HG03442 (cell line): ENCODE data around the gene LCT.
A peak's percentile ranks its signal among the peaks of the same experiment; 100 is the strongest.
"Not testable (repeated sequence)": the region's sequence is repeated elsewhere in the genome, so short reads cannot be mapped to it uniquely, and the experiment has no call there.

Experiments used
- ATAC-seq: cut with Tn5 transposase; IDR thresholded peaks from one replicate; pipeline ENCODE4 v1.9.1; 2021; ENCODE audit warnings: mild to moderate bottlenecking, moderate library complexity; ENCODE audit not compliant: unreplicated experiment

Gene LCT

GRCh38 chr2:135836596-135837270, at the start of gene LCT:
Gene LCT (minus strand): TSS chr2:135837184. CDS start chr2:135837169, 15 bp downstream.
- no peak for ATAC-seq

DNA sequence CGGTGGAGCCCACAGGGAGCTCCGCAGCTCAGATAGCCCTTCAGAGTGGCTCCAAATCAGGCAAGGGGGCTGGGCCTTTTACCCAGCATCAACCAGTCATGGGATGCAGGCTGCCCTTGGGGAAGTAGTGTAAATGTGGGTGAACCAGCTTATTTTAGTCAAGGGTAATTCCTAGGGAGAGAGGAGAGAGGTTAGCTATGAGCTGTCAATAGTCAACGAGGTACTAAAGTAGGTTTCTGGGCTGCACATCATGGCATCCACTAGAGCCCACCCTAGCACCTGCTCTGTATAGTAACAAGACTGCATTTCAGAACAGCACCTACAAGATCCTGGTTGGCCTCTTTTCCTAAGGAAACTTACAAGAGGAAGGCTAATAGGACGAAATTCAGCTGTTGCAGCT, 48.7 kb upstream of the LCT start:
- no peak for ATAC-seq

GRCh38 chr2:135882415-135882814, 45.4 kb upstream of the LCT start:
- ATAC-seq, result no peak

GRCh38 chr2:135876770-135877169, 39.8 kb upstream of the LCT start:
- not testable (repeated sequence) for ATAC-seq

DNA sequence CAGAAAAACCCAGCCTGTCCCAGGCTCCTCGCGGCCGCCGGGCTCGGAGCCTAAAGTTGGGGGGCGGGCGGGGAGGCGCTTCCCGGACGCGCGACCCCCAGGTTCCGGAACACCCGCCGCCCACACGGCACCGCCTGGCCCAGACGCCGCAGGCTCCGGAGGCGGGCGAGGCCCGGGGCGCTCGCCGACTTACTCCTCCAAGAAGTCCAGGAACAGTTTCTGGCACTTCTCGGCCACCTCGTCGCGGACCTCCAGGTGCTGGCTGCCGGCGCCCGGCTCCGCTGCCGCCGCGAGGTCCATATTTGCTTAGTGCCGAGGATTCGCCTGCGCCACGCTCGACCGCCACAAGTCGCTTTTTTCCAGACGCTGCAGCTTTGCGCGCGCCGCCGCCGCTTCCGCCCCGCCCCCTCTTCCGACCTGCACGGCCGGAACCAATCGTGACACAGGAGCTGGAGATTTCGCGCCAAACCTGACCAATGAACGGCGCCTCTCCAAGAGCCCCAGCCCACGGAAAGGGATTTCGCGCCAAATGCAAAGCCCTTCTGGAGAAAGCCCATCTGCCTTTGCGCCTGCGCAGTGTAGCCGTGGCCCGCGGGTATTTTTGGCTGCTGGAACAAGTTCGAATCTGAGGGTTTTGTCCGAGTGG, 39.2 kb upstream of the LCT start, which contains the start of gene MCM6:
MCM6 (minus strand) TSS at position 378 of the 646 bp plus-strand sequence; CDS start at position 300, 78 bp downstream.
- peak; percentile 90 for ATAC-seq

DNA sequence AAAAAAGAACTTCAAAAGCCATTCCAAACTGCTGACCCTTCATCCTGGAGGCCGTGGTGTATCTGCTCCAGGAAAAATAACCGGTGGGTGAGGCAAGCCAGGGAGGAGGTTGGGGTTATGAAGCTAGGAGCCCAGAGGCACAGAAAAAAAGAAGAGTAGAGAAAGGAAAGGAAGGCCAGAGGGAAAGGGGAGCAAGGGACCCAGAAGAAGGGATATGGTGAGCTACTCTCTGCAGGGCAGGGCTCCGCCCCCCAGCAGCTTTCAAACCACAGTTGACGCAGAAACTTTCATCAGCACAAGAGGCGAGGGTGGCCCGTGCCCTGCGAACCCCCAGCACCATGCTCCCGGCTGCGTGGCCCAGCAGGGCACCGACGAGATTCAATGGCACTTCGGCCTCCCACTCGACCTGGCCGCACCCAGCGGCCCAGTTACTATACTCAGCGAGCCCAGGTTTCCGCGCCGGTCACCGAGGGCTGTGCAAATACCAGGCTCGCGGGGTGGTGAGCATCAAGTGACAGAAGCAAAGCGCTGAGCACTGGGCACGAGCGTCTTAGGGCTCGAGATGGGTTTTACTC, 38.6 kb upstream of the LCT start:
- peak; percentile 58 for ATAC-seq

- ATAC-seq, result no peak
Observed at GRCh38 chr2:135874777-135875365, 37.9 kb upstream of the LCT start.

DNA sequence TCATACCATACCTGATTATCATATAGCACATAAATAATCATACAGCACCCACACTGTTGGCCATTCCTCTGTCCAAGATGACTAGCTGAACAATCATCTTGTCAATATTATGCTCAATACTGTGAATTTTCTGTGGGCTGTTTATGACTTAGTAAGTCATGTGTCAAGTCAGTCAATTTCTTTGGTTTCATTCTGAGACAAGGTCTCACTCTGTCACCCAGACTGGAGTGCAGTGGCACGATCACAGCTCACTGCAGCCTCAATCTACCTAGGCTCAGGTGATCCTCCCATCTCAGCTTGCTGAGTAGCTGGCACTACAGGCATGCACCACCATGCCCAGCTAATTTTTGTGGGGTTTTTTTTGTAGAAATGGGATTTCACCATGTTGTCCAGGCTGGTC, 33.6 kb upstream of the LCT start:
- ATAC-seq, result peak; percentile 73

DNA sequence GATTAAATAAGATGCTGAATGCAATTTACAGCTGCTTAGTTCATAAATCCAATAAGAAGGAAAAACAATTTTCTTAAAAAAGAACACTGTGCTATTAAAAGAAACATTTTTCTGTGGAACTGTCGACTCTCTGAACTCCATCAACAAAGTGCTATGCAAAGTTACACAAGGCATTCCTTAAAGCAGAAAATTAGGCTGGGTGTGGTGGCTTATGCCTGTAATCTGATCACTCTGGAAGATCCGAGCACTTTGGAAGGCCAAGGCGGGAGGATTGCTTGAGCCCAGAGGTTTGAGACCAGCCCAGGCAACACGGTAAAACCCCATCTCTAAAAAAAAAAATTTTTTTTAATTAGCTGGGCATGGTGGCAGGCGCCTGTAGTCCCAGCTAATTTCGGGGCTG, 26.2 kb upstream of the LCT start:
- ATAC-seq, result no peak

GRCh38 chr2:135862718-135863117, 25.7 kb upstream of the LCT start:
- ATAC-seq, result no peak

DNA sequence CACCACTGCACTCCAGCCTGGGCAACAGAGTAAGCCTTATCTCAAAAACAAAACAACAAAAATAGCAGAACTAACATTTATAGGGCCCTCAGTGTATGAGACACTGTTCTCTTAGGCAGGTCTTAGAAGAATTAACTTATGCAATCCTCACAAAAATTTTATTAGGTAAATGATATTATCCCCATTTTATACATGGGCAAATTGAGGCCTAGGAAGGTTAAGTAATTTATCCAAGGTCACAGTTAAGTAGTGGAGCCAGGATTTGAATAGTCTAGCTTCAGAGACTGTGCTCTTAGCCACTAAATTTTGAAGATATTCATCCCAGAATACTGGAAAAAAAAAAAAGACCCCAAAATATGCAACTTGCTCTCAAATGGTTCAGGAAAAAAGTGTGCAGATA, 16.4 kb upstream of the LCT start:
- ATAC-seq, result no peak

GRCh38 chr2:135851858-135852257, 14.9 kb upstream of the LCT start:
- no peak for ATAC-seq

GRCh38 chr2:135850892-135851668, 14.1 kb upstream of the LCT start:
- no peak for ATAC-seq

DNA sequence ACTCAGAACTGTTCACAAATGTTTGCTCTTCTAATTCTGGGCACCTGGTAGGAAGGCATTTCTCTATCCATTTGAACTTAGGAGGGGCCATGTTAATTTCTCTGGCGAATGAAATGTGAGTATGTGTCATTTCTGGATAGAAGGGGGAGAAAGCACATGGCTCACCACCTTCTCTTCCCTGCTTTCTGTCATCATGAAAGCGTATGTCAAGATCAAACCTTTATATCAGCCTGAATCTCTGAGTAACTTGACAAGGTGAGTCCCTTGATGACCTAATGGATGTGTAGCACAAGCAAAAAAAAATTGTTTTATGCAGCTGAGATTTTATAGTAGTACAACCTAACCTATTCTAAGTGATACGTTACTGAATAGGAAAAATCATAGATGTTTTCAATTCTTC, 12.1 kb upstream of the LCT start:
- no peak for ATAC-seq

- ATAC-seq, result no peak
Observed at GRCh38 chr2:135845997-135846396, 9.0 kb upstream of the LCT start.

GRCh38 chr2:135845257-135845656, 8.3 kb upstream of the LCT start:
- no peak for ATAC-seq

GRCh38 chr2:135844301-135844895, 7.4 kb upstream of the LCT start:
- ATAC-seq, result no peak

DNA sequence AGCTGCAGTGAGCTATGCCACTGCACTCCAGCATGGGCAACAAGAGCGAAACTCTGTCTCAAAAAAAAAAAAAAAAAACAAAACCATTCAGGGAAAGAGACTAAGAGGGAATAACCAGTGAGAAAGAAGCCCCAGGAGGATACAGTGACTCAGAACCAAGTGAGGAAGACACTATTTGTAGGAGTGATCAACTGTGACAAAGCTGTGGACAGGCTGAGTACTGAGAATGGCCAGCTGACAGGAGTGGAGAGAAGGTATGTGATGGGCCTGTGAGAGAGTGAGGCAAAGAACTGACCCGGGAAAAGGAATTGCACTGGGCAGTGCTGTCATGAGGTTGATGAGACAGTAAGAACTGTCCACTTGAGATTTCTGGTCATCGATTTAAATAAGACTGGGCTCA, 6.7 kb upstream of the LCT start:
- ATAC-seq, result no peak

GRCh38 chr2:135840601-135841000, 3.6 kb upstream of the LCT start:
- ATAC-seq, result peak; percentile 52

DNA sequence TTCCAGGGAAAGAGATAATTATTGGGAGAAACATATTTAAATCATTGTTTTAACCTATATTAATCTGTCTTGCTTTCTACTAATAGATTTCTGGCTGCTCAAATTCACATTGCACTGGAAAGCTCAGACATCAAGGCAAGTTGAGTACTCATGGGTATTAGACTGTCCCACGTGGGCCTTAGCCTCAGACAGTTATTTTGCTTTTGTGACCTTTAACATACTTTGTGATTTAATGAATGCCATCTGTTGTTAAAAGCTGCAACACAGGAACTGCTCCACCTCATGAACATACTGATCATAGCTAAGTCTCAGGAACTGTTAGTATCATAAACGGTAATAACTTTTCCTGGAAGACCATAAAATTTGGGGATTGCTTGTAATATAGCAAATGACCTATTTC, 2.7 kb upstream of the LCT start:
- no peak for ATAC-seq

DNA sequence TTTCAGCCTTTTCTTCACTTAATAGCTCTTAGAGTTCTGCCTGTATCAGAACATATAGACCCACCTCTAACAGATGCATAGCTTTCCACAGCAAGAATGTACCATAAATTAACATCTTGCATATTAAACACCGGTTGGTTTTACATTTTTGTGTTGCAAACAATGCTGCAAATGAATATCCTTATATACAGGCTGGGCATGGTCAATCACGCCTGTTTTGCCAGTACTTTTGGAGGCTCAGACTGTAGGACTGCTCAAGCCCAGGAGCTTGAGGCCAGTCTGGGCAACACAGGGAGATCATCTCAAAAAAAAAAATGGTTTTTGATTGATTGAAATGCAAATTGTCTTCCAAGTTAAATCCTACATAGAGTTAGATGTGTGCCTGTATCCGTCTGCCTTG, 1.5 kb upstream of the LCT start:
- no peak for ATAC-seq
